Measurements from ENCODE around the gene PEX14. TPM values are rescaled to one million over a fixed set of nuclear protein-coding genes. Genes with fewer than 3 reads are reported as not detected.

PEX14 gene
- total and polyA plus RNA-seq, 9 donors: 11.7 to 16.8 (median 15.1) TPM

GRCh38 chr1:10661453-10661852 lies 186.7 kb downstream of the PEX14 start:
- Histone ChIP-seq H3K9me3 (replicated peaks; ENCODE audit: control insufficient read depth, low read depth, low read length) (no peaks in the 10 kb centered on the region), H3K36me3 (ENCODE audit: control insufficient read depth, insufficient read depth, low read length) (peaks cover 11% of the 10 kb centered on the region), H3K27ac (ENCODE audit: low read length) (no peak overlapping the region), H3K27me3 (ENCODE audit: control insufficient read depth, insufficient read depth, low read length) (no peaks in the 10 kb centered on the region), H3K4me3 (ENCODE audit: low read length) (no peak overlapping the region), H3K4me1 (ENCODE audit: control insufficient read depth, insufficient read depth, low read length) (peaks cover 55% of the 10 kb centered on the region)
- DNase-seq: no peak
- WGBS (ENCODE audit: insufficient coverage): 95% methylated on average over 5 of the region's 5 CpGs

- no peaks in the 10 kb centered on the region for H3K9me3 ChIP-seq (replicated peaks; ENCODE audit: control insufficient read depth, low read depth, low read length)
- H3K27me3 ChIP-seq (ENCODE audit: control insufficient read depth, insufficient read depth, low read length): no peaks in the 10 kb centered on the region
- H3K36me3 ChIP-seq (ENCODE audit: control insufficient read depth, insufficient read depth, low read length): peaks cover 10% of the 10 kb centered on the region
- WGBS (ENCODE audit: insufficient coverage): 89% methylated on average over 7 of the region's 8 CpGs
- peak overlapping the region; percentile 91 for H3K27ac ChIP-seq (ENCODE audit: low read length)
- no peak for DNase-seq
- peaks cover 61% of the 10 kb centered on the region for H3K4me1 ChIP-seq (ENCODE audit: control insufficient read depth, insufficient read depth, low read length)
- no peak overlapping the region for H3K4me3 ChIP-seq (ENCODE audit: low read length)
Measured at GRCh38 chr1:10662090-10662688, 187.4 kb downstream of the PEX14 start.

GRCh38 chr1:10662824-10663677 lies 188.3 kb downstream of the PEX14 start:
- Histone ChIP-seq H3K9me3 (replicated peaks; ENCODE audit: control insufficient read depth, low read depth, low read length) (no peaks in the 10 kb centered on the region), H3K4me1 (ENCODE audit: control insufficient read depth, insufficient read depth, low read length) (peaks cover 69% of the 10 kb centered on the region), H3K4me3 (ENCODE audit: low read length) (no peak overlapping the region), H3K27ac (ENCODE audit: low read length) (peak overlapping the region; percentile 91), H3K36me3 (ENCODE audit: control insufficient read depth, insufficient read depth, low read length) (peaks cover 10% of the 10 kb centered on the region), H3K27me3 (ENCODE audit: control insufficient read depth, insufficient read depth, low read length) (peaks cover 4% of the 10 kb centered on the region)
- WGBS (ENCODE audit: insufficient coverage): 43% methylated on average over 26 of the region's 26 CpGs
- DNase-seq: peak; percentile 85

GRCh38 chr1:10663678-10664035 lies 188.9 kb downstream of the PEX14 start:
- no peak overlapping the region for H3K4me3 ChIP-seq (ENCODE audit: low read length)
- H3K27me3 ChIP-seq (ENCODE audit: control insufficient read depth, insufficient read depth, low read length): peaks cover 4% of the 10 kb centered on the region
- peaks cover 7% of the 10 kb centered on the region for H3K36me3 ChIP-seq (ENCODE audit: control insufficient read depth, insufficient read depth, low read length)
- H3K4me1 ChIP-seq (ENCODE audit: control insufficient read depth, insufficient read depth, low read length): peaks cover 69% of the 10 kb centered on the region
- WGBS (ENCODE audit: insufficient coverage): 6% methylated on average over 7 of the region's 15 CpGs
- no peak for DNase-seq
- H3K9me3 ChIP-seq (replicated peaks; ENCODE audit: control insufficient read depth, low read depth, low read length): no peaks in the 10 kb centered on the region
- peak overlapping the region; percentile 91 for H3K27ac ChIP-seq (ENCODE audit: low read length)

DNA sequence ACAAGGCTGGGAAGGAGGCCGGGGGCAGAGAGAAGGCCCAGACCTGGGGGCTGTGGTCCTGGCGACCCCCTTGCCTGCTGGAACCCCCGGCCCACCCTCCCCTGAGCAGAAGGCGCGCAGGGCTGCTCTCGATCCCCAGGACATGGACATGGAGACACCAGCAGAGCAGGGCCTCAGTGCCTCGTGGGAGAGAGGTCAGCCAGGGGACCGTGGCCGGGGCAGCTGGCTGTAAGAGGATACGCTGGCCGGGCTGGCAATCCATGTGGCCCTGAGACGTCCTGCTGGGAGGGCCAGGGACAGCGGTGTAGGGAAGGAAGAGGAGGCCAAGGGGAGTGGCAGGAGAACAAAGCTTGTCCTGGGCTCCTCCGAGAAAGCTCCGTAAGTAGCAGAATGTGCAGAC lies 189.5 kb downstream of the PEX14 start:
- H3K27ac ChIP-seq (ENCODE audit: low read length): peak overlapping the region; percentile 91
- peak; percentile 82 for DNase-seq
- H3K9me3 ChIP-seq (replicated peaks; ENCODE audit: control insufficient read depth, low read depth, low read length): no peaks in the 10 kb centered on the region
- peaks cover 70% of the 10 kb centered on the region for H3K4me1 ChIP-seq (ENCODE audit: control insufficient read depth, insufficient read depth, low read length)
- H3K36me3 ChIP-seq (ENCODE audit: control insufficient read depth, insufficient read depth, low read length): peaks cover 3% of the 10 kb centered on the region
- H3K4me3 ChIP-seq (ENCODE audit: low read length): no peak overlapping the region
- WGBS (ENCODE audit: insufficient coverage): 28% methylated on average over 11 of the region's 15 CpGs
- H3K27me3 ChIP-seq (ENCODE audit: control insufficient read depth, insufficient read depth, low read length): peaks cover 4% of the 10 kb centered on the region

DNA sequence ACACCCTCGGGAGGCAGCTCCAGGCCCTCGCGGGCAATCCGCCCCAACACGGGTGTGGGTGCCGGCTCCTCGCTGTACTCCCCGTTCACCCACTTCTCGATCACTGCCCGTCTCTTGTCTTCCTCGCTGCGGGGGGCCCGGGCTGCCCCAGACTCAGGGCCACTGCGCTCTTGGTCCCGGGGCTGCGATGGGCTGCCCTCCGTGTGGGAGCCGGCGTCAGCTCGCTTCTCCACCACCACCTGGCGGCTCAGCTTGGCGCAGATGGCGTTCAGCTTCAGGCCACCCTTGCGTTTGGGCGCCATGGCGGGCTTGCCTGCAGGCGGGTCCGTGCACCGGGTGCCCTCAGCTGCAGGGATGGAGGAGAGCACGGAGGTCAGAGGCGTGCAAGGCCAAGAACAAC lies 190.5 kb downstream of the PEX14 start:
- peaks cover 4% of the 10 kb centered on the region for H3K27me3 ChIP-seq (ENCODE audit: control insufficient read depth, insufficient read depth, low read length)
- H3K9me3 ChIP-seq (replicated peaks; ENCODE audit: control insufficient read depth, low read depth, low read length): no peaks in the 10 kb centered on the region
- DNase-seq: no peak
- no peaks in the 10 kb centered on the region for H3K36me3 ChIP-seq (ENCODE audit: control insufficient read depth, insufficient read depth, low read length)
- peak overlapping the region; percentile 91 for H3K27ac ChIP-seq (ENCODE audit: low read length)
- no peak overlapping the region for H3K4me3 ChIP-seq (ENCODE audit: low read length)
- peaks cover 71% of the 10 kb centered on the region for H3K4me1 ChIP-seq (ENCODE audit: control insufficient read depth, insufficient read depth, low read length)
- 97% methylated on average over 28 of the region's 31 CpGs for whole genome bisulfite sequencing (ENCODE audit: insufficient coverage)

GRCh38 chr1:10665930-10666850 lies 191.4 kb downstream of the PEX14 start:
- Histone ChIP-seq H3K9me3 (replicated peaks; ENCODE audit: control insufficient read depth, low read depth, low read length) (no peaks in the 10 kb centered on the region), H3K36me3 (ENCODE audit: control insufficient read depth, insufficient read depth, low read length) (no peaks in the 10 kb centered on the region), H3K27me3 (ENCODE audit: control insufficient read depth, insufficient read depth, low read length) (peaks cover 9% of the 10 kb centered on the region), H3K4me3 (ENCODE audit: low read length) (no peak overlapping the region), H3K27ac (ENCODE audit: low read length) (peak overlapping the region; percentile 91), H3K4me1 (ENCODE audit: control insufficient read depth, insufficient read depth, low read length) (peaks cover 78% of the 10 kb centered on the region)
- peak; percentile 41 for DNase-seq
- 82% methylated on average over 35 of the region's 36 CpGs for WGBS (ENCODE audit: insufficient coverage)

DNA sequence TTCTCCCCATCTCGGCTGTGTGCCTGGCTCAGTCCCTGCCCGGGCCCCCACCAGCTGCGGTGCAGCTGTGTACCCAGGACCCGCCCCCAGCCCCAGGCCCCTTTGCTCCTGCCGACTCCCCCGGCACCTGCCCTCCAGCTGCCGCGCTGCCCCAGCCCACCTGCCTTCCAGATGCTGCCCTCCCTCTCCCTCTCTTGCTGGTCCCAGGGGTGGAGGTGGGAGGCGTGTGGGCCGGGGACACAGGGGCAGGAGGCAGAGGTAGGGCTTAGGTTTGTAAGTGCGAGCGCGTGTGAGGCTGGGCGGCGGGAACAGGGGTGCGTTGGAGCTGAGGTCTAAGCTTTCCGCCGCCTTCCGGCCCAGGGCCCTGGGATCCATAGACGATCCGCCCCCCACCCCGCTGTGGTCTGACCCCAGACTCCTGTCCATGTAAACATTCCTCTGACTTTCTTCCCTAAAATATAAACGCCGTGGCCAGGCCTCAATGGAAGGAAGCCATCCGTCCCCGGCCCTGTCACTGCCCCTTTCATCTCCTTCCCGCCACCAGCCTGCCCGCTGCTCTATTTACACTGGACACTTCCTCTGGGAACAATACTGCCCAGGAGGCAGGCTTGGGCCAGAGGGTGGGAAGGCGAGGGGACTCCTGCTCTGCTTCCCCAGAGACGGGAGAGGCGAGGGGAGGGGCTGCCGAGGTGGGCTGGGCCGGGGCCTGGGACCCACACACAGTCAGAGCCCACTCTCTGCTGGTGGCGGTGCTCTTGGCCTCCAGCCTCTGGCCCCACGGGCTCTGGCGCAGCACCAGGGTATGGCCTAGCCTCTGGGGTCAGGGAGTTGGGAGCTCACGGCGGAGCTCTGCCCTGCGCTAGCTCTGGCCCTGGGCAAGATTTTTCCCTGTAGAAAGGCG lies 193.4 kb downstream of the PEX14 start:
- peaks cover 75% of the 10 kb centered on the region for H3K4me1 ChIP-seq (ENCODE audit: control insufficient read depth, insufficient read depth, low read length)
- peaks cover 20% of the 10 kb centered on the region for H3K27me3 ChIP-seq (ENCODE audit: control insufficient read depth, insufficient read depth, low read length)
- H3K9me3 ChIP-seq (replicated peaks; ENCODE audit: control insufficient read depth, low read depth, low read length): no peaks in the 10 kb centered on the region
- H3K4me3 ChIP-seq (ENCODE audit: low read length): no peak overlapping the region
- DNase-seq: no peak
- peak overlapping the region; percentile 21 for H3K27ac ChIP-seq (ENCODE audit: low read length)
- WGBS (ENCODE audit: insufficient coverage): 35% methylated on average over 22 of the region's 40 CpGs
- no peaks in the 10 kb centered on the region for H3K36me3 ChIP-seq (ENCODE audit: control insufficient read depth, insufficient read depth, low read length)

GRCh38 chr1:10669570-10669969 lies 194.8 kb downstream of the PEX14 start:
- Histone ChIP-seq H3K27ac (ENCODE audit: low read length) (no peak overlapping the region), H3K9me3 (replicated peaks; ENCODE audit: control insufficient read depth, low read depth, low read length) (no peaks in the 10 kb centered on the region), H3K4me3 (ENCODE audit: low read length) (no peak overlapping the region), H3K27me3 (ENCODE audit: control insufficient read depth, insufficient read depth, low read length) (peaks cover 25% of the 10 kb centered on the region), H3K4me1 (ENCODE audit: control insufficient read depth, insufficient read depth, low read length) (peaks cover 61% of the 10 kb centered on the region), H3K36me3 (ENCODE audit: control insufficient read depth, insufficient read depth, low read length) (peaks cover 5% of the 10 kb centered on the region)
- 55% methylated on average over 2 of the region's 12 CpGs for WGBS (ENCODE audit: insufficient coverage)
- no peak for DNase-seq
